HEK293 (cell line): ENCODE data around the gene NEK6.

Experiments used
- CTCF ChIA-PET: fragments of 350-600 bp; formaldehyde crosslinking; extraction: SDS; loops from one replicate; lab custom pipeline; 2021; ENCODE audit warnings: antibody characterized with exemption; lab: Yijun Ruan, JAX
- POLR2A ChIA-PET: fragments of 300-600 bp; formaldehyde crosslinking; extraction: SDS; loops from one replicate; lab custom pipeline; 2020; ENCODE audit warnings: antibody characterized with exemption, inconsistent platforms; lab: Yijun Ruan, JAX
- H3K27ac ChIP-seq: fragments of 200-500 bp; sonication (Bioruptor generic); 2 replicates; pipeline ENCODE4 v1.5.1; 2014; ENCODE audit warnings: low read depth, low read length, control low read depth, inconsistent platforms; ENCODE audit errors: extremely low read depth
- H3K36me3 ChIP-seq, 2 experiments: fragments of 200-500 bp in 1 of 2; sonication (Bioruptor generic) in 1 of 2; 1 replicate in 1 of 2; 2 replicates in 1 of 2; pipeline ENCODE4 v1.5.1; 2014 to 2017; ENCODE audit warnings: inconsistent platforms in 2 of 2, low read length in 2 of 2; ENCODE audit not compliant: control insufficient read depth in 2 of 2, insufficient read depth in 1 of 2
- H3K4me1 ChIP-seq: fragments of 200-500 bp; sonication (Bioruptor generic); 2 replicates; pipeline ENCODE4 v1.5.1; 2014; ENCODE audit warnings: mild to moderate bottlenecking, low read length, inconsistent platforms; ENCODE audit not compliant: control insufficient read depth, insufficient read depth
- H3K4me3 ChIP-seq: 2 replicates; pipeline ENCODE4 v1.5.1; 2011; ENCODE audit warnings: low read depth, mild to moderate bottlenecking, control low read depth, low read length, moderate library complexity
- H3K9me3 ChIP-seq: fragments of 200-500 bp; sonication (Bioruptor generic); 2 replicates; pipeline ENCODE4 v1.5.1; 2014; ENCODE audit warnings: low read depth, low read length, inconsistent platforms; ENCODE audit not compliant: control insufficient read depth, insufficient read depth
- BCL11A ChIP-seq: fragments of 450-650 bp; formaldehyde crosslinking; IDR thresholded peaks from 2 replicates; pipeline ENCODE4 v1.5.1; 2016; ENCODE audit warnings: low read depth, missing biosample characterization, missing genetic modification characterization
- KLF1 ChIP-seq: fragments of 450-650 bp; formaldehyde crosslinking; IDR thresholded peaks from 2 replicates; pipeline ENCODE4 v1.5.1; 2016; ENCODE audit warnings: missing biosample characterization, missing genetic modification characterization
- RBAK ChIP-seq: fragments of 450-650 bp; formaldehyde crosslinking; IDR thresholded peaks from 2 replicates; pipeline ENCODE4 v1.5.1; 2016; ENCODE audit warnings: missing biosample characterization, missing genetic modification characterization
- SETDB1 ChIP-seq: IDR thresholded peaks from one replicate; pipeline ENCODE4 v1.6.1; 2017; ENCODE audit warnings: mild to moderate bottlenecking, low read length, moderate library complexity, mixed read lengths; ENCODE audit not compliant: insufficient read length
- ZBTB48 ChIP-seq: fragments of 450-650 bp; formaldehyde crosslinking; IDR thresholded peaks from 2 replicates; pipeline ENCODE4 v1.5.1; 2016; ENCODE audit warnings: missing biosample characterization, missing genetic modification characterization
- ZNF114 ChIP-seq: fragments of 450-650 bp; formaldehyde crosslinking; IDR thresholded peaks from 2 replicates; pipeline ENCODE4 v1.5.0; 2017; ENCODE audit warnings: missing biosample characterization, missing genetic modification characterization
- ZNF121 ChIP-seq: fragments of 450-650 bp; formaldehyde crosslinking; IDR thresholded peaks from 2 replicates; pipeline ENCODE4 v1.5.1; 2016; ENCODE audit warnings: missing biosample characterization, missing genetic modification characterization
- ZNF140 ChIP-seq: fragments of 450-650 bp; formaldehyde crosslinking; IDR thresholded peaks from 2 replicates; pipeline ENCODE4 v1.5.1; 2016; ENCODE audit warnings: missing biosample characterization, missing genetic modification characterization
- ZNF174 ChIP-seq: fragments of 450-650 bp; formaldehyde crosslinking; IDR thresholded peaks from 2 replicates; pipeline ENCODE4 v1.5.0; 2017; ENCODE audit warnings: missing biosample characterization, mild to moderate bottlenecking, missing genetic modification characterization
- ZNF324 ChIP-seq: fragments of 450-650 bp; formaldehyde crosslinking; IDR thresholded peaks from 2 replicates; pipeline ENCODE4 v1.5.1; 2016; ENCODE audit warnings: missing biosample characterization, missing genetic modification characterization
- ZNF335 ChIP-seq: fragments of 450-650 bp; formaldehyde crosslinking; conservative IDR thresholded peaks from 2 replicates; pipeline ENCODE4 v1.5.1; 2016; ENCODE audit warnings: missing biosample characterization, missing genetic modification characterization
- ZNF362 ChIP-seq: fragments of 450-650 bp; formaldehyde crosslinking; IDR thresholded peaks from 2 replicates; pipeline ENCODE4 v1.5.1; 2016; ENCODE audit warnings: missing biosample characterization, missing genetic modification characterization
- ZNF398 ChIP-seq: fragments of 450-650 bp; formaldehyde crosslinking; IDR thresholded peaks from 2 replicates; pipeline ENCODE4 v1.5.1; 2017; ENCODE audit warnings: missing biosample characterization, missing genetic modification characterization
- TF ChIP-seq, protein P1 (sequence below): fragments of 450-650 bp; formaldehyde crosslinking; conservative IDR thresholded peaks from 2 replicates; pipeline ENCODE4 v1.5.1; 2016; ENCODE audit warnings: low read depth, missing biosample characterization, missing genetic modification characterization
- TF ChIP-seq, protein P2 (sequence below): fragments of 450-650 bp; IDR thresholded peaks from 2 replicates; pipeline ENCODE4 v1.5.1; 2018; ENCODE audit warnings: missing biosample characterization, missing genetic modification characterization

NEK6 gene

DNA sequence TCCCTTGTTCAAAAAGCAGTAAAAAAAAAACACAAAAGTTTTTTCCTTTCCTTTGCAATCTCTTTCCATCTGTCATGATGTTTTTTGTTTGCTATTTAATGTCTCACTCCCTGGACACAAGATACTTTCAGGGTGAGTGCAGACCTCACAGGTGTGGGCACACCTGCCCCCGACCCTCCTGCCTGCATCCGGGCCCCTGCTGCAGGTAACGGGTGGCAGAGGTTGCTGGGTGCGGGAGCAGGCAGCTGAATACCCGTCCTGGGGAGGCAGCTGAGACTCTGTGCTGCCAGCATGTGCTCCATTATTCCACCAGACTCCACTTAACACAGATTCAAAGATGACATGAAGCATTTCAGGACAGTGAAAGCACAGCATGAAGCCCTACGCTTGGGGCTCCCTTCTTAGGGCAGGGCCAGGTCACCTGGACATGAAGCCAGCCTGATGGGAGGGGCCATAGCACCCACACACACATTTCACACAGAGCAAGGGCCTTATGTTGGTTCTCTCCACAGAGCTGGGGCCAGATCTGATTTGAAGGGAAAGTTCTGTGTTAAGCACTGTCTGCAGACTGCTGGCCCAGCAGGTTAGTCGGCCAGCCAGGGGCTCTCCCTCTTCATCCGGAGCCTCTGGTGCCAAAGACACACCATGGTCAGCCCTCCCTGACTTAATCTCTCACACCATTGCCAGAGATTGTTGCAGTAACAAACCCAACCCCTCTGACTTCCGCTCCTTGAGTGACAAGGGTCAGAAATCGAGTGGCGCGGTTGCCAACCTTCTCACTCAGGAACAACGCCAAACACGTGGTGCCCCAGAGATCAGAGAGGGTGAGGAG is 13.0 kb downstream of the NEK6 start (continued):
- TF ChIP-seq BCL11A (tag by site-specific recombination): no peak
- TF ChIP-seq ZNF174: no peak
- TF ChIP-seq ZNF362 (tag by site-specific recombination): no peak
- TF ChIP-seq ZNF140 (tag by site-specific recombination): no peak

DNA sequence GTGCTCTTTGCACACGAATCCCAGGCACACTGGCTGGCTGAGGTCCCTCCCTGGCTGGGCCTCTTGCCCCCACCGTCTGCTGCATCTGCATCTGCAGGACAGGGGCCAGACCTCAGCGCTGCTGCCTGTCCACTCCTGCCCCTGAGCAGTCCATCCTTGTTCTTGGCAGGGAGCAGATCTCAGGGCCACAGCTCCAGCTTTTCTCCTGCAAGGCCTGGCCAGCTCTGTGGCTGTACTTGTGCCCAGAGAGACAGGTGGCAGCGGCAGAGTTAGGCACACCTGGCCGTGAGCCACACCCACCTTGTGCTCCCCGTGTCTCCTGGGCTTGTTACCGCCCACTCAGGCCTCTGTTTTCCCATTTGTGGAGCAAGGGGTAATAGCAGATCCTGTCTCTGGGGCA is 13.9 kb downstream of the NEK6 start:
- no peaks in the 10 kb centered on the region for H3K9me3 ChIP-seq
- H3K27ac ChIP-seq: no peak overlapping the region
- no peak overlapping the region for H3K4me3 ChIP-seq
- TF ChIP-seq ZNF121 (tag by site-specific recombination) (no peak), ZNF335 (tag by site-specific recombination) (no peak), RBAK (tag by site-specific recombination) (no peak), ZNF324 (tag by site-specific recombination) (no peak), ZBTB48 (tag by site-specific recombination) (no peak), ZNF398 (tag by site-specific recombination) (no peak), ZNF114 (tag by site-specific recombination) (no peak), KLF1 (no peak), SETDB1 (no peak)
- TF ChIP-seq, protein P1, sequence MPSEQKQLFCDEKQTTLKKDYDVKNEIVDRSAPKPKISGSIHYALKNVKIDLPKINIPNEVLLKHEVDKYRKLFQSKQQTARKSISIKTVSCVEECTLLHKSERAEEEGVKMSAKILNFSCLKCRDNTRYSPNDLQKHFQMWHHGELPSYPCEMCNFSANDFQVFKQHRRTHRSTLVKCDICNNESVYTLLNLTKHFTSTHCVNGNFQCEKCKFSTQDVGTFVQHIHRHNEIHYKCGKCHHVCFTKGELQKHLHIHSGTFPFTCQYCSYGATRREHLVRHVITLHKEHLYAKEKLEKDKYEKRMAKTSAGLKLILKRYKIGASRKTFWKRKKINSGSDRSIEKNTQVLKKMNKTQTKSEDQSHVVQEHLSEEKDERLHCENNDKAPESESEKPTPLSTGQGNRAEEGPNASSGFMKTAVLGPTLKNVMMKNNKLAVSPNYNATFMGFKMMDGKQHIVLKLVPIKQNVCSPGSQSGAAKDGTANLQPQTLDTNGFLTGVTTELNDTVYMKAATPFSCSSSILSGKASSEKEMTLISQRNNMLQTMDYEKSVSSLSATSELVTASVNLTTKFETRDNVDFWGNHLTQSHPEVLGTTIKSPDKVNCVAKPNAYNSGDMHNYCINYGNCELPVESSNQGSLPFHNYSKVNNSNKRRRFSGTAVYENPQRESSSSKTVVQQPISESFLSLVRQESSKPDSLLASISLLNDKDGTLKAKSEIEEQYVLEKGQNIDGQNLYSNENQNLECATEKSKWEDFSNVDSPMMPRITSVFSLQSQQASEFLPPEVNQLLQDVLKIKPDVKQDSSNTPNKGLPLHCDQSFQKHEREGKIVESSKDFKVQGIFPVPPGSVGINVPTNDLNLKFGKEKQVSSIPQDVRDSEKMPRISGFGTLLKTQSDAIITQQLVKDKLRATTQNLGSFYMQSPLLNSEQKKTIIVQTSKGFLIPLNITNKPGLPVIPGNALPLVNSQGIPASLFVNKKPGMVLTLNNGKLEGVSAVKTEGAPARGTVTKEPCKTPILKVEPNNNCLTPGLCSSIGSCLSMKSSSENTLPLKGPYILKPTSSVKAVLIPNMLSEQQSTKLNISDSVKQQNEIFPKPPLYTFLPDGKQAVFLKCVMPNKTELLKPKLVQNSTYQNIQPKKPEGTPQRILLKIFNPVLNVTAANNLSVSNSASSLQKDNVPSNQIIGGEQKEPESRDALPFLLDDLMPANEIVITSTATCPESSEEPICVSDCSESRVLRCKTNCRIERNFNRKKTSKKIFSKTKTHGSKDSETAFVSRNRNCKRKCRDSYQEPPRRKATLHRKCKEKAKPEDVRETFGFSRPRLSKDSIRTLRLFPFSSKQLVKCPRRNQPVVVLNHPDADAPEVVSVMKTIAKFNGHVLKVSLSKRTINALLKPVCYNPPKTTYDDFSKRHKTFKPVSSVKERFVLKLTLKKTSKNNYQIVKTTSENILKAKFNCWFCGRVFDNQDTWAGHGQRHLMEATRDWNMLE (tag by site-specific recombination): no peak
- TF ChIP-seq, protein P2, sequence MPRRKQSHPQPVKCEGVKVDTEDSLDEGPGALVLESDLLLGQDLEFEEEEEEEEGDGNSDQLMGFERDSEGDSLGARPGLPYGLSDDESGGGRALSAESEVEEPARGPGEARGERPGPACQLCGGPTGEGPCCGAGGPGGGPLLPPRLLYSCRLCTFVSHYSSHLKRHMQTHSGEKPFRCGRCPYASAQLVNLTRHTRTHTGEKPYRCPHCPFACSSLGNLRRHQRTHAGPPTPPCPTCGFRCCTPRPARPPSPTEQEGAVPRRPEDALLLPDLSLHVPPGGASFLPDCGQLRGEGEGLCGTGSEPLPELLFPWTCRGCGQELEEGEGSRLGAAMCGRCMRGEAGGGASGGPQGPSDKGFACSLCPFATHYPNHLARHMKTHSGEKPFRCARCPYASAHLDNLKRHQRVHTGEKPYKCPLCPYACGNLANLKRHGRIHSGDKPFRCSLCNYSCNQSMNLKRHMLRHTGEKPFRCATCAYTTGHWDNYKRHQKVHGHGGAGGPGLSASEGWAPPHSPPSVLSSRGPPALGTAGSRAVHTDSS: no peak
- TF ChIP-seq, all 188 proteins: peak for 0
- Histone ChIP-seq H3K36me3 (peaks cover 0 to 3% of the 10 kb centered on the region in 2 experiments; a peak in 1 of 3 replicates), H3K4me1 (no peaks in the 10 kb centered on the region)
- ChIA-PET POLR2A (no interaction called here), CTCF (no interaction called here)
